AG09309 (cell line): ENCODE data around the gene KIAA0753.

Experiments used
- DNase-seq: peaks from one replicate; pipeline ENCODE4 v3.0.0-alpha.2; 2010; ENCODE audit warnings: low read depth
- H3K4me3 ChIP-seq: 2 replicates; pipeline ENCODE4 v1.5.1; 2011; ENCODE audit warnings: mild to moderate bottlenecking, low read depth, low read length, moderate library complexity; ENCODE audit not compliant: control insufficient read depth
- TF ChIP-seq, protein P1 (sequence below): IDR thresholded peaks from 2 replicates; pipeline ENCODE4 v1.5.1; 2011; ENCODE audit warnings: mild to moderate bottlenecking, low read depth, low read length, inconsistent platforms; ENCODE audit not compliant: insufficient read depth, control insufficient read depth; ENCODE audit errors: missing control alignments

KIAA0753 gene

DNA sequence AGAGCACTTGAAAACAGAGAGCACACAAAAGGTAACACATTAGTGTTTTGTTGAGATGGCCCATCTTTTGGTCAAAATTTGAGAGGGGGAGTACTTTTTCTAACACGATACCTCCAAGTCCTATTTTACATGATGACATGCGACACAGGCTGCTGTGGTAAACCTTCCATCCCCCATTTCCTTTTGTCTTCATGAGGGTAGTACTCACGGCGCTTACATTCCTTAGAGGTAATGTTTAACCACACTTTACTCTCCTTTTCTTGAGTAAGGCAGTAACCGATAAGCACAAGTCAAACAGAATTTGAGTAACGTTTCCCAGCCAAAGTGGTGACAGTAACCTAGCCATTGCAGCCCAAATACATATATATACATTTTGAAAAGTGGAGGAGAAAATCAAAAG, 48.3 kb downstream of the KIAA0753 start:
- no peak for DNase-seq
- no peak overlapping the region for H3K4me3 ChIP-seq
- TF ChIP-seq, protein P1, sequence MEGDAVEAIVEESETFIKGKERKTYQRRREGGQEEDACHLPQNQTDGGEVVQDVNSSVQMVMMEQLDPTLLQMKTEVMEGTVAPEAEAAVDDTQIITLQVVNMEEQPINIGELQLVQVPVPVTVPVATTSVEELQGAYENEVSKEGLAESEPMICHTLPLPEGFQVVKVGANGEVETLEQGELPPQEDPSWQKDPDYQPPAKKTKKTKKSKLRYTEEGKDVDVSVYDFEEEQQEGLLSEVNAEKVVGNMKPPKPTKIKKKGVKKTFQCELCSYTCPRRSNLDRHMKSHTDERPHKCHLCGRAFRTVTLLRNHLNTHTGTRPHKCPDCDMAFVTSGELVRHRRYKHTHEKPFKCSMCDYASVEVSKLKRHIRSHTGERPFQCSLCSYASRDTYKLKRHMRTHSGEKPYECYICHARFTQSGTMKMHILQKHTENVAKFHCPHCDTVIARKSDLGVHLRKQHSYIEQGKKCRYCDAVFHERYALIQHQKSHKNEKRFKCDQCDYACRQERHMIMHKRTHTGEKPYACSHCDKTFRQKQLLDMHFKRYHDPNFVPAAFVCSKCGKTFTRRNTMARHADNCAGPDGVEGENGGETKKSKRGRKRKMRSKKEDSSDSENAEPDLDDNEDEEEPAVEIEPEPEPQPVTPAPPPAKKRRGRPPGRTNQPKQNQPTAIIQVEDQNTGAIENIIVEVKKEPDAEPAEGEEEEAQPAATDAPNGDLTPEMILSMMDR = no peak

DNA sequence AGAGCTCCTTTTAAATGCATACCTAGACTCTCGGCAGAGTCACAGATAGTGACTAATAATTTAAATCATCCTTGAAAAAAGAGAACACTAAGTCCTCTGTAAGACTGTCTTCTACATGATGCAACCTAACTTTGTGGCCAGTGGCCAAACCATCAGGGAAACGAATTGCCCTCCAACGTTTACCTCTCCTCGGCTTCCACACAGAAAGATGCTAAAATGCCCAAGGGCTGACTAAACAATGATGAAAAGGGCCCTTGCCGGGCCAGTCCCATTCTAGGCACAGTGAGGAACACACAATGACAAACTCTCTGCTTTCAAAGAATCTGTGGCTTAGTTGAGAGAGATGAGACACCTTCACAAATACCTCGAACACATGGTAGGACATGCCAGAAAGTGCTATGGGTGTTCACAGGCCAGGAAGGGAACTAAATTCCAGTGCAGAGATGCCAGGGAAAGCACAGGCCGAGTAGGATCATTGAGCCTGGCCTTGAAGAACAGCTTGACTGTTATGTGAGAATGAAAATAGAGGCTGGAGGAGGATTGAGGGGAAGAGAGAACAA, 48.8 kb downstream of the KIAA0753 start:
- H3K4me3 ChIP-seq = no peak overlapping the region
- DNase-seq = peak; percentile 44
- TF ChIP-seq, protein P1 = no peak

DNA sequence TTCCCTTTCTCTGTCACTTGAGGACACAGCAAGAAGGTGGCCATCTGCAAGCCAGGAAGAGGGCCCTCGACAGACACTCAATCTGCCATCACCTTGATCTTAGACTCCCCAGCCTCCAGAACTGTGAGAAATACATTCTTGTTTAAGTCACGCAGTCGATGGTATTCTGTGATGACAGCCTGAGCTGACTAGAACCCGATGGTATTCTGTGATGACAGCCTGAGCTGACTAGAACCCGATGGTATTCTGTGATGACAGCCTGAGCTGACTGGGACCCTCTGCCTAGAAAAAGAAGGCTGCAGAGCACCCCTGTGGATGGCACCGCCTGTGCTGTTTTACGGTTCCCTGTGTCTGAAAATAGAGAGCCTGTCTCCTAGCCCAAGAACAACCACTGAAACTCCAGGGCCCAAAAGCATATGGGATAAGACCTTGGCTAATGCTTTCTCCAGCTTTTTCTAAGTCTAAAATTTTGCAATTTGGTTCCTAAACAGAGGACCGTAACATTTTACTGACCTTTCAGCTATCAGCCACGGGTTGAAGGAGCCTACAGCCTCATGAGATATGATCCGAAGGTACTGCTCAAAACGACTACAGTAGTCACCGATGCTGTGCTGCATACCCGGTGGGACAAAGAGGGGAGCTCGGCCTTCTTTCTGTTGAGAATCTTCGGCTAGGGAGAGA, 51.1 kb downstream of the KIAA0753 start:
- TF ChIP-seq, protein P1 = no peak
- no peak for DNase-seq
- H3K4me3 ChIP-seq = no peak overlapping the region

- DNase-seq = no peak
- no peak overlapping the region for H3K4me3 ChIP-seq
- TF ChIP-seq, protein P1 = no peak
These were observed 52.3 kb downstream of the KIAA0753 start for GRCh38 chr17:6588165-6588564.

DNA sequence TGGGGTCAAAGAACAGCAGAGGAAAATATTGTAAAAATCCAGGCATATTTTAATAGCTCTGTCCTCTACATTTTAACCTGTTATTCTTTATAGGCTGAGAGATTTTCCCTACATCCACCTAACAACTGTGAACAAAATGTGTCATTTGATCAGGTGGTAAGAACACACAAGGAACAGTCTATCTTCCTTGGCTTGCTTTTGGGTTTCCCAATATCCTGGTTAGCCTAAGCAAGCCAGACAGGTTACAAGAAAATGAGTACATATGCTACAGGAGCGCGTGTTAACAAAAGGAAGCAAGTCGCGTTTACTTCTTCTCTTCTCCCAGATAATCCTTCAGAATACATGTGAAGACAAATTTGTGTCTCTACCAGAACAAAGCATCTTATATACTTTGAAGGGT, 53.2 kb downstream of the KIAA0753 start:
- TF ChIP-seq, protein P1 = no peak
- no peak for DNase-seq
- no peak overlapping the region for H3K4me3 ChIP-seq

- TF ChIP-seq, protein P1 = no peak
- DNase-seq = no peak
- H3K4me3 ChIP-seq = no peak overlapping the region
These were observed 57.1 kb downstream of the KIAA0753 start for GRCh38 chr17:6583411-6583810.
